GM20000 (cell line): Measurements from ENCODE around the gene SGK1.
A peak's percentile ranks its signal among the peaks of the same experiment; 100 is the strongest.
"Not testable (repeated sequence)": the region's sequence is repeated elsewhere in the genome, so short reads cannot be mapped to it uniquely, and the experiment has no call there.

Experiments used
- DNase-seq: peaks from one replicate; pipeline ENCODE4 v3.0.0; 2012; ENCODE audit warnings: low spot score
- CTCF ChIP-seq: IDR thresholded peaks from 2 replicates; pipeline ENCODE4 v1.5.1; 2012; ENCODE audit warnings: mild to moderate bottlenecking, control low read depth; ENCODE audit errors: extremely low read depth, missing control alignments

The SGK1 gene

DNA sequence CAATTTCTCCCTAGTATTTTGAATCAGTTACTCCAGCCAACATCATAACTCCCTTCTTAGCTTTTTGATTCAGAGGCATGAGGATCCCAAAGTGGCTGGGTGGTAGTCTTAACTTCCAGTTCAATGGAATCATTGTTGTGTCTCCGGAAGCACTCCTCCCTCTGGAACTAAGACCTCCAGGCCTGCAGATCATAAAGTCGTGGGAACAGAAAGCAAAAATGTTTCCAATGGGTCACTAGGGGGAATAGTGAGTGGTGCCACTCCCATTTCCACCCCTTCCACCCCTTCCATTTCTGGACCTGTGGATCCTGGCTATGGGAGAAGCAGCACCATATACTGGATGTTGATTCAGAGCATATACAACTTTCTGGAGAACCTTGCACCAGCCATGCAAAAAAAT lies 130.8 kb downstream of the SGK1 start:
- TF ChIP-seq CTCF = no peak
- no peak for DNase-seq

GRCh38 chr6:134186355-134186754 lies 131.6 kb downstream of the SGK1 start:
- no peak for TF ChIP-seq CTCF
- no peak for DNase-seq

GRCh38 chr6:134185277-134185676 lies 132.6 kb downstream of the SGK1 start:
- no peak for TF ChIP-seq CTCF
- no peak for DNase-seq

DNA sequence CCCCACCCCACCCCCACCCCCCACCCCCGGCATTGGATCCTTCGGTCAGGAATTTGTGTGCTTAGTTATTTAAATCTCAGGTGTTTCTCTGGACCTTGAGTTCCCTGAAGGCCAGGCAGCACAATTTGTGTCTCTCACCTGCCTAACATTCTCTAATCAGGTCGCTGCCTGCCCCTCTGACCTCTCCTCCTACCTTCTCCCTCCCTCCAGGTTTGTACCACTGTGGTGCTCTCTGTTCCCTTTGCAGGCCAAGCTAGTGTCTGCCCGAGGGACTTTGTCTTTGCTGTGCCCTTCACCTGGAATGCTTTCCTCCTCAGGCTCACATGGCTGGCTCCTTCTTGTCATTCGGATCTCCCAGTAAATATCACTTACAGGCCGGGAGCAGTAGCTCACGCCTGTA lies 134.1 kb downstream of the SGK1 start:
- TF ChIP-seq CTCF = no peak
- DNase-seq = no peak

- TF ChIP-seq CTCF = no peak
- no peak for DNase-seq
These were observed 135.4 kb downstream of the SGK1 start for GRCh38 chr6:134182528-134182927.

DNA sequence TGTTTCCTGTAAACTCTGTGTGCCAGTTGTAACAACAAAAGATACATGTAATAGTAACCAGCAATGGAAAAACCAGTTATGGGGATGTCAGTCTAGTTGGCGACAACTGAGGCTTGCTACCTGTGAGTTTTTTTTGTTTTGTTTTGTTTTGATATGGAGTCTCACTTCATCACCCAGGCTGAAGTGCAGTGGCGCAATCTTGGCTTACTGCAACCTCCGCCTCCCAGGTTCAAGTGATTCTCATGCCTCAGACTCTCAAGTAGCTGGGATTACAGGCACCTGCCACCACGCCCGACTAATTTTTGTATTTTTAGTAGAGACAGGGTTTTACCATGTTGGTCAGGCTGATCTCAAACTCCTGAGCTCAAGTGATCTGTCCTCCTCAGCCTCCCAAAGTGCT lies 136.2 kb downstream of the SGK1 start:
- DNase-seq = not testable (repeated sequence)

DNA sequence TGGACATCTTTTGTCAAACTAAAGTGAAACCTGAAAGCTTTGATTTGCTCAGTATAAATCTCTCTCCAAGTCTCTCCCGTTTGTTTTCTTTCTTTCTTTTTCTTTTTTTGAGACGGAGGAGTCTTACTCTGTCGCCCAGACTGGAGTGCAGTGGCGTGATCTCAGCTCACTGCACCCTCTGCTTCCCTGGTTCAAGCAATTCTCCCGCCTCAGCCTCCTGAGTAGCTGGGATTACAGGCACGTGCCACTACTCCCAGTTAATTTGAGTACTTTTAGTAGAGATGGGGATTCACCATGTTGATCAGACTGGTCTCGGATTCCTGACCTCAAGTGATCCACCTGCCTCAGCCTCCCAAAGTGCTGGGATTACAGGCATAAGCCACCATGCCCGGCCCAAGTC lies 136.7 kb downstream of the SGK1 start:
- DNase-seq = not testable (repeated sequence)

- not testable (repeated sequence) for DNase-seq
These were observed 137.4 kb downstream of the SGK1 start for GRCh38 chr6:134180540-134180939.

GRCh38 chr6:134178161-134179044 lies 139.5 kb downstream of the SGK1 start:
- TF ChIP-seq CTCF = peak; percentile 60
- DNase-seq = peak; percentile 69
